MCF 10A (cell line): Measurements from ENCODE around the gene BRAF. TPM values are rescaled to one million over a fixed set of nuclear protein-coding genes. Genes with fewer than 3 reads are reported as not detected.
A peak's percentile ranks its signal among the peaks of the same experiment; 100 is the strongest.

Experiments
- BruUV-seq: library from RNA; stranded (reverse); fragments of 400-500 nt; replicated peaks from 2 replicates; lab custom pipeline; 2021; lab: Mats Ljungman, UMichigan
- CTCF ChIA-PET: fragments of 300-600 bp; sonication (Branson Sonifier 250); formaldehyde crosslinking; extraction: SDS; loops from one replicate; lab custom pipeline; 2021; ENCODE audit warnings: antibody characterized with exemption, inconsistent platforms; lab: Yijun Ruan, JAX
- POLR2A ChIA-PET: fragments of 300-600, 350-650 bp; sonication (Branson Sonifier 250); formaldehyde crosslinking; extraction: SDS; loops from one replicate; lab custom pipeline; 2020; ENCODE audit warnings: antibody characterized with exemption, inconsistent platforms; lab: Yijun Ruan, JAX
- DNase-seq: peaks from one replicate; pipeline ENCODE4 v3.0.0-alpha.2; 2018; ENCODE audit not compliant: unreplicated experiment
- H3K27ac Mint-ChIP-seq: one replicate; pipeline ENCODE4 v1.8.0; 2022; ENCODE audit warnings: mild to moderate bottlenecking, low read depth, mixed read lengths; ENCODE audit not compliant: unreplicated experiment
- H3K27me3 Mint-ChIP-seq: one replicate; pipeline ENCODE4 v1.8.0; 2022; ENCODE audit warnings: mixed read lengths; ENCODE audit not compliant: insufficient read depth, unreplicated experiment
- H3K36me3 Mint-ChIP-seq: one replicate; pipeline ENCODE4 v1.8.0; 2022; ENCODE audit warnings: mild to moderate bottlenecking, moderate library complexity, mixed read lengths; ENCODE audit not compliant: insufficient read depth, unreplicated experiment
- H3K4me1 Mint-ChIP-seq: one replicate; pipeline ENCODE4 v1.8.0; 2022; ENCODE audit warnings: mixed read lengths; ENCODE audit not compliant: insufficient read depth, unreplicated experiment
- H3K4me3 Mint-ChIP-seq: one replicate; pipeline ENCODE4 v1.8.0; 2022; ENCODE audit warnings: mild to moderate bottlenecking, moderate library complexity, mixed read lengths; ENCODE audit not compliant: unreplicated experiment
- H3K9me3 Mint-ChIP-seq: one replicate; pipeline ENCODE4 v1.8.0; 2022; ENCODE audit warnings: mixed read lengths; ENCODE audit not compliant: unreplicated experiment
- CTCF ChIP-seq: fragments of 200-600 bp; IDR thresholded peaks from one replicate; pipeline ENCODE4 v1.8.0; 2022; ENCODE audit warnings: antibody characterized with exemption, mild to moderate bottlenecking; ENCODE audit not compliant: unreplicated experiment
- intact Hi-C: fragments of 100-400 bp; cut with micrococcal nuclease; formaldehyde crosslinking; loops from 2 replicates; pipeline ENCODE4 v1.14.1; 2022
- total RNA-seq: library from RNA; stranded (reverse); gene quantifications from 2 replicates; pipeline ENCODE4 v1.2.3, GENCODE V29; 2022

The BRAF gene
- total RNA-seq, 1 experiment from 2014 or later: 33.7 TPM

GRCh38 chr7:140697447-140698143 lies 227.1 kb downstream of the BRAF start:
- no peaks in the 10 kb centered on the region for H3K27me3 Mint-ChIP-seq
- H3K4me3 Mint-ChIP-seq: peak overlapping the region; percentile 86
- peaks cover 20% of the 10 kb centered on the region for H3K4me1 Mint-ChIP-seq
- H3K9me3 Mint-ChIP-seq: no peaks in the 10 kb centered on the region
- ChIA-PET POLR2A (interaction anchor here (0.7 to 1.9 kb wide), 3 partner anchors 79 to 317 kb away, joined by 3 to 5 read pairs (median 4); no protein-coding TSS in a partner anchor), CTCF (interaction anchor here (0.5 to 0.8 kb wide), 2 partner anchors 172 to 382 kb away, joined by 3 to 7 read pairs; no protein-coding TSS in a partner anchor)
- peak overlapping the region; percentile 94 for H3K27ac Mint-ChIP-seq
- DNase-seq: no peak
- intact Hi-C loops: loop anchor here (2.0 kb wide), 1 partner anchor 315 kb away; no protein-coding TSS in a partner anchor
- no TSS peak for BruUV-seq
- H3K36me3 Mint-ChIP-seq: peaks cover 15% of the 10 kb centered on the region
- no peak for TF ChIP-seq CTCF

- Mint-ChIP-seq H3K36me3 (peaks cover 15% of the 10 kb centered on the region), H3K4me1 (peaks cover 20% of the 10 kb centered on the region), H3K27ac (peak within 1 kb of the TSS; percentile 94), H3K9me3 (no peaks in the 10 kb centered on the region), H3K4me3 (peak within 1 kb of the TSS; percentile 86), H3K27me3 (no peaks in the 10 kb centered on the region)
- intact Hi-C loops: loop anchor here (2.0 kb wide), 1 partner anchor 316 kb away; no protein-coding TSS in a partner anchor
- CTCF ChIA-PET: interaction anchor here (0.7 to 0.8 kb wide), 2 partner anchors 381 to 825 kb away, joined by 3 to 7 read pairs; no protein-coding TSS in a partner anchor
- no TSS peak for BruUV-seq
- DNase-seq: peak; percentile 83
- no peak for TF ChIP-seq CTCF
- POLR2A ChIA-PET: interaction anchor here (0.7 to 1.9 kb wide), 7 partner anchors 11 to 317 kb away, joined by 3 to 15 read pairs (median 4); partner anchors contain the start of gene ADCK2
Observed at GRCh38 chr7:140696680-140697446, 227.9 kb downstream of the BRAF start, which contains the start of gene NDUFB2. TSS of gene NDUFB2 (plus strand) at chr7:140696708. CDS start at chr7:140696745, 37 bp downstream.

- BruUV-seq: no TSS peak
- ChIA-PET POLR2A (interaction anchor here (0.6 to 1.7 kb wide), 6 partner anchors 10 to 152 kb away, joined by 3 to 15 read pairs (median 4); partner anchors contain the start of gene ADCK2), CTCF (interaction anchor here (0.7 to 1.1 kb wide), 2 partner anchors 26 to 826 kb away, joined by 3 read pairs; no protein-coding TSS in a partner anchor)
- Mint-ChIP-seq H3K36me3 (peaks cover 15% of the 10 kb centered on the region), H3K27me3 (no peaks in the 10 kb centered on the region), H3K4me1 (peaks cover 20% of the 10 kb centered on the region), H3K4me3 (peak overlapping the region; percentile 86), H3K9me3 (no peaks in the 10 kb centered on the region), H3K27ac (peak overlapping the region; percentile 94)
- intact Hi-C loops: loop anchor here (2.0 kb wide), 1 partner anchor 317 kb away; no protein-coding TSS in a partner anchor
- DNase-seq: peak; percentile 92
- TF ChIP-seq CTCF: no peak
Observed at GRCh38 chr7:140696024-140696679, 228.6 kb downstream of the BRAF start.
